GM18519 (cell line): ENCODE measurements around the gene CFL2.
A peak's percentile ranks its signal among the peaks of the same experiment; 100 is the strongest.
"Not testable (repeated sequence)": the region's sequence is repeated elsewhere in the genome, so short reads cannot be mapped to it uniquely, and the experiment has no call there.

Experiments
- ATAC-seq: cut with Tn5 transposase; IDR thresholded peaks from one replicate; pipeline ENCODE4 v1.9.1; 2021; ENCODE audit warnings: mild to moderate bottlenecking, moderate library complexity; ENCODE audit not compliant: unreplicated experiment, low FRiP score

The CFL2 gene

DNA sequence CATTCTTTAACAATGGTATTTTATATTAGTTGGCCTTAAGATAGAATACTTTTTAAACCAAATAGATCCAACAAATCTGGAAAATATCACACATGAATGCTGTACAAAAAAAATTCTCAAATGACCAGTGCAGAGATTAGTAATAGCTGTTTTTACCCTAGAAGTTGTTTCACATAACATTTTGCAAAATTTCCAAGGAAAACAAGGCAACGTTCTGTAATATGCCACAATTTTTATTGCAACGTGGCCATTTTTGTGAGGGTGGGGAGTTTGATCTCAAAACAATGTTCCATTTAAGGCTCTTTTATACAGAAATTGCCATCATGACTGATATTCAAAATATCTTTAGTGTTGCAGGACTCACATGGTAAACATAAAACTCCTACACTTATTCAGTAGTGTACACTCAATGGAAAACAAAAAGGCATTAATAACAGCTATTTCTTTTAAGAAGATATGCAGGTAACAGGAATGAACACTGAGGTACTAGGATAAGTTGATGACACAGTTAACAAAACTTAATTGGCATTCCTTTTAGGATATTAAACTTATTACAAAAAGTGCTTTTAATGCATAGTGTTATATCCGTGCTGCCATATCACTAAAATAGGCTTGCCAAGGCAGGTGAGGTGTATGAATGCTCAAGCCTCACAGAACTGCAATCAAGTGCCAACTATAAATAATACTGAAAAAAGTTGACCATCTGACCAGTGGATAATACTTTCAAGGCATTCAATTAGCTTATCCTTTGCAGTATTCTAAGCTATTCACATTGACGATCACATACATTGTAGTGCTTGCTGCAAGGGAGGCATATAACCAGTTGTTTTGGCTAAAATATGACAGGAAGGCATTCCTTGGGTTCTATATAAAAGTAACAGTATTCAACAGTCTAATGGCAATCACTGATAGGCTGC lies 2.3 kb downstream of the CFL2 start:
- no peak for ATAC-seq

DNA sequence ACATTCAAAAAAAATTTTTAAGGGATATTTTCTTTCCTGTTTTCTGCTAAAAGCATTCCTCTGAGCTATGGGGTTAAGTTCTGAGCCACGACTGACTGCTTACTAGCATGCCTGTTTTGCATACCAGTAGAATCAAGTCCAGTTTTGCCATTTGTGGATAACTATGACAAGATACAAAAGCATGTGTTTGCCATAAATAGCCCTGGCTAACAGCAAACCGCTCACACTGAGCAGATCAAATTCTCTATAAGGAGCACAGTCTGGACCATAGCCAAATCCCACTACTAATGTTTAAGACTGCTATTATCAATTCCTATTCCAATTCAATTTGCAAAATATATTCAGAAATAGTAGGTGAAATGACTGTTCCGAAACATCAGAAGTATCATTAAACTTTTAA lies 3.2 kb downstream of the CFL2 start:
- peak; percentile 72 for ATAC-seq

- ATAC-seq = no peak
Observed at GRCh38 chr14:34710744-34711143, 3.6 kb downstream of the CFL2 start.

DNA sequence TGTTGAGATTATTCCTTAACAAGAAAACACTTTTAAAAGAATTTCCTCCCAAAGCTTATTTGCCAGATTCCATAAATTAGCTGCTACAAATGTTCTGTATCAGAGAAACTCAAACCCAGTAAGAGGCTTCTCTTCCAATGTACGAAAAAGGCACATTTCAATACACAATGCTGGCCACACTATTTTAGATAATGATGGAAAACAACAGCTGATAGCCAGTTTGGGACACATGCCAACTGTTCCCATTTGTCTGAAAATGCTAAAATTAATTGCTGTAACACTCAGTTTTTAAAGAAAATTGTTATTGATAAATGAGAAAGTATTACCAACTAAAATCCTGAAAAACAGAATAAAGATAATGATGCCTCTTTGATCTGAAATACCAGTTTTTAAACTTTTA lies 4.4 kb downstream of the CFL2 start:
- ATAC-seq = no peak

DNA sequence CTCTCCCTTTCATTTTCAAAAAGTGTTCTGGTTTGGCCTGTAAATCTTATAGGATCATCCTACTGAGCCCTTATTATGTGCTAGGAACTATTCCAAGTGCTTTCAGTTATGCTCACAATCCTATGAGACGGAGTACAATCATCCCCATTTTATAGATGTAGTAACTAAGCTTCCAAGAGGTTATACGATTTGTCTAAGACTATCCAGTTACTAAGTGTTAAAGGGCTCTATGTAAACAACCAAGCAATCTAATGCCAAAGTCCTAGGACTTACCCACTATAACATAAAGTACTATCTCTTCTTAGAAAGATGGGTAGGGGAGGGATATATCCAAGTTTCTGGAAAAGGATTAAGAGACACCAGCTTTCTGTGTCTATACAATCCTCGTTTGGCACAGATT lies 6.7 kb downstream of the CFL2 start:
- ATAC-seq = no peak

DNA sequence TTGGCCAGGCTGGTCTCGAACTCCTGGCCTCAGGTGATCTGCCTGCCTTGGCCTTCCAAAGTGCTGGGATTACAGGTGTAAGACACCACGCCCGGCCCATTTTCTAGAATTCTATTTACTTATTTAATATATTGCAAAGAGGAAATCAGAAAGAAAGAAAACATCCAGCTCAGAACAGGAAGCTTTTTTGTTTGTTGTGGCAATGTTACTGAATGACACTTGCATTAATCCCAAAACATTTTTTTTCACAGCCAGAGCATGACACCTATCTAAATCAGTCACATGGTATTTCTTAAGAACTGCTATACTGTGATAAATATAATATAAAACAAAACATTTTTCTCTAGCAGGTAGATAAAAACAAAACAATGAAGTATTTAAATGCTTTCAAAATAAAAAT lies 12.6 kb downstream of the CFL2 start:
- no peak for ATAC-seq

- no peak for ATAC-seq
Observed at GRCh38 chr14:34700622-34701130, 13.7 kb downstream of the CFL2 start.

DNA sequence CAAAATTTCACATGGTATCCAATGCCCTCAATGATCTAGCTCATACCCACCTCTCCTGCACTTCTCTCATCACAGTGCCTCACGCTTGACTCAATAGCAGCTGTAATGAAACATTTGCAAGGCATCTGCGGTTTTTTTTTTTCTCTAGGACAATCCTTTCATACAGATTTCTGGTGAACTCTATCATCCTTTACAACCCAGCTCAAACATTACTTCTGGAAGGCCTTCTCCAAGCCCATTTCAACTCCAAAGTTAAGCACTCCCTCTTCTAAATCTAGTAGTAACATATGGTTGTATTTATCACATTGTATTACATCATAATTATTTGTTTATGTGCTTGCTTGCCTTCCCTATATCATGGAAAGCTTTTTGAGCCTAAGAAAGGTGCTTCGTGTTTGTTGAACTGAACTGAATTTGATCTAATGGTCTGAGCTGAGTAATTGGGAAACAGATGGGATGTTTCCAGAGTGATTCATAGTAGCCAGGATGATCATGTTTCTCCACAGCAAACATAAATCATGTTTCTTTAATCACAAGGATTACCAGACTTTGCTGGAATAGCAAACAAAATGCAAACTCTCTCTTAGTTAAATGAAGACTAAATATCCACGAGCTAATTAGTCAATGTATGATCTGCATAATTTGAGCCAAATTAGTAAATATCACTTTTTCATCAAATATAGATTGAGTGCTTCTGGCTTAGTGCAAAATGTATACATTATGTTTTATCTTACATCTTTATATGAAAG lies 14.3 kb downstream of the CFL2 start:
- no peak for ATAC-seq

DNA sequence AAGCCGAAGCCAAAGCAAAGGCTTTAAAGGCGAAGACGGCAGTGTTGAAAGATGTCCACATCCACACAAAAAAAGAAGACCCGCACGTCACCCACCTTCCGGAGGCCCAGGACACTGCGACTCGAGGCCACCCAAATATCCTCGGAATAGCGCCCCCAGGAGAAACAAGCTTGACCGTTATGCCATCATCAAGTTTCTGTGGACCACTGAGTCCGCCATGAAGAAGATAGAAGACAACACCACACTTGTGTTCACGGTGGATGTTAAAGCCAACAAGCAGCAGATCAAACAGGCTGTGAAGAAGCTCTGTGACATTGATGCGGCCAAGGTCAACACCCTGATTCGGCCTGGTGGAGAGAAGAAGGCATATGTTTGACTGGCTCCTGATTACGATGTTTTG lies 20.2 kb downstream of the CFL2 start:
- ATAC-seq = not testable (repeated sequence)

DNA sequence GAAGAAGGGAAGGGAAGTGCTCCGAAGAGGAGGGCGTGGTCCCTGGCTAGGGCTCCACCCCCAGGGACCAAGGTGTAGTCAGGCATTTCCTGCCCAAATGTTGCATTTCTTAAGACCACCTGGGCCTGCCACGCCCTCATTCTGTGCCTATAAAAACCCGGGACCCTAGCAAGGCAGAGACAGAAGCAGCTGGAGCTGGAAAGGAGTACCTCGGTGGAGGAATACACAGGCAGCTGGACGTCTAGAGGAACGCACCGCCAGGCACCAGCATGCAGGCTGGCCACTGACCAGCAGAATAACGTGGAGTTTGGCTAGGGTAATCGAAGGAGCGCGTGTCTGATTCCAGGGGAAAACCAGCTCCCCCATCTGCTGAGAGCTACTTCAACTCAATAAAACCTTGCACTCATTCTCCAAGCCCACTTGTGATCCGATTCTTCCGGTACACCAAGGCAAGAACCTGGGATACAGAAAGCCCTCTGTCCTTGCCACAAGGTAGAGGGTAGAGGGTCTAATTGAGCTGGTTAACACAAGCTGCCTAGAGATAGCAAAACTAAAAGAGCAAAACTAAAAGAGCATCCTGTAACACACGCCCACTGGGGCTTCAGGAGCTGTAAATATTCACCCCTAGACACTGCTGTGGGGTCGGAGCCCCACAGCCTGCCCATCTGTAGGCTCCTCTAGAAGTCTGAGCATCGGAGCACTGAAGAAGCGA lies 21.0 kb downstream of the CFL2 start:
- no peak for ATAC-seq

GRCh38 chr14:34692898-34693227 lies 21.5 kb downstream of the CFL2 start:
- no peak for ATAC-seq

DNA sequence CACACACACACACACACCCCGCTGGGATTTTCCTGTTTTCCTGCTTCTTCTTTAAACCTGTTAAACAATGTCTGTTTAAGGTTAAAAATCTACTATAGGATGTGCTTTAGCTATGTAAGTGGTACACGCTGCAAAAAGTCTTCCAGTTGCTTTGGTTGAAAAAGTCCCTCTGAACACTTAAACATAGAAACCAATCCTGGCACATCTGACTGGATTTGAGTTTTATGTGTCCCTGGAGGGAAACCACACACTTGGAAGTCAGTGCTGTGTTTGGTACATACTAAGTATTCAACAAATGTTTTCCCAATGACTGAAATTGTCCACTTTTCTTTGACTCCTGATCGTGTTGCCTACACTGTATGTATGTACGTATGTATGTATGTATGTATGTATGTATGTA lies 22.0 kb downstream of the CFL2 start:
- ATAC-seq = no peak

DNA sequence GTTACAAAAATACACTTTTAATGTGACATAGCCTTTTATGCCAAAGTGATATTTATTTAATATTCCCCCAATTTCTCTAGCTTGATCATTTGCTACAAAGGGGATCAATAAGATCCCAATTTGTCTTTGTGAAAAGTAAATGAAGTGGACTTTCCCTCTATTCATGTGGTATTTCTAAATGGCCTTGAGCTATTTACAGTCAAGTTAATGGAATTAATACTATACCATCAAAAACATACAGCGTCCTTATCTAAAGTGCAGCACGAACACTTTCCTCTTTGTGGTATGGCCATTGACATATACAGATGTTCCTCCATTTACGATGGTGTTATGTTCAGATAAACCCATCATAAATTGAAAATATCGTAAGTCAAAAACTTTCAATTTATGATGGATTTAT lies 23.2 kb downstream of the CFL2 start:
- ATAC-seq = no peak

DNA sequence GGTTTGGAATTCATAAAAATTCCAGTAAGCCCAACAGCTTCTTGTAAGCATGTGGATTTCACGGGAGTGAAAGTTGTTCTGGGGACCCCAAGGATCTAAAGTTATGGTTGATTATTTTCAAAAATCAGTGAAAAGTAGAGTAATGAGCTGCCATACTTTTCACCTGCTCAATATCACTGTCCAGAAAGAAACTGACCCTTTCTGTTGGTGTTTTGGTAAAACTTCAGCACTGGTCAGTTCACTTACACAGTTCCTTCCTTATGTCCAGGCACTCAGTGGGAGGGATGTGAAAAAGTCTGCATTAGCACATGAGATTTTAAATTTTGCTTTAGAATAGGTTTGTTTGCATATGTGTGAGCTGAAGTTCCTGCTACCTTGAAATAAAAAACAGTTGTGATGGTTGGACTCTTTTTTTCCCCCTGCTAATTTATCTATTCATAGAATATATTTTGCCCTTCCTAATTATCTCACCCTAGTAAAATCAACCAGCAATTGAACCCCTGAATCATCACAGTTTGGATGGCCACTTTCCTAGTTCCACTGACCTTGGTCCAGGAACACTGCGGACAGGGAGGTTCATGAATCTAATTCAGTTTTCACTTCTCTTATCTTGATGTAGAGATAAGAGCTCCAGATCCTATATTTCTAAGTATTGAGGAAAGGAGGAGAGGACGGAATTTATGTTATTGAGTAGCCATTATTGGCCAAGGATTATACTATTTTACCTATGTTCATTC lies 25.8 kb downstream of the CFL2 start:
- no peak for ATAC-seq

- ATAC-seq = no peak
Observed at GRCh38 chr14:34685819-34686428, 28.5 kb downstream of the CFL2 start.

GRCh38 chr14:34684578-34684977 lies 29.8 kb downstream of the CFL2 start:
- ATAC-seq = no peak

DNA sequence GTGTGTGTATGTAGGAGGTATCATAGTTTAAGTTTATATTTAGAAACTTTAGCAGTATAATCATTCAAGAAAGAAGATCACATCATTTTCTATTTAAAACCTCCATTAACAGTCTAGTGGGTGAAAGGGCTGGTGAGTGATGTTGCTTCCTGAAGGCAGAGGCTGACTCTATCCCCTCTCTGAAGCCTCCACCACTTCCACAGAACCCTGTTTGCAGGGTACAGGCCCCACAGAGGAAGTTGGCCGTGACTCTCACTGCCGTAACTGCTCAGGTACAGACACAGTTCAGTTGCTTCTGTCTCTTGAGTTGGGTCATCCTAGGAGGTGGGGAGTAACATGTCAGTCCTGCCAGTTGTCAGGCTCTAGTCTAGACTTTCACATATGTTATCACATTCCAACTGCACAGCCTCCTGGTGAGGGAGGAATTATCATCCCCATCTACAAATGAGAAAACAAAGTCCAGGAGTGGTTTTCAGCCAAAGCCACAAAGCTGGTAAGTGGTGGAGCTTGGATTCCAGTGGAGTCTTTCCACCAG lies 31.5 kb downstream of the CFL2 start:
- peak; percentile 84 for ATAC-seq

DNA sequence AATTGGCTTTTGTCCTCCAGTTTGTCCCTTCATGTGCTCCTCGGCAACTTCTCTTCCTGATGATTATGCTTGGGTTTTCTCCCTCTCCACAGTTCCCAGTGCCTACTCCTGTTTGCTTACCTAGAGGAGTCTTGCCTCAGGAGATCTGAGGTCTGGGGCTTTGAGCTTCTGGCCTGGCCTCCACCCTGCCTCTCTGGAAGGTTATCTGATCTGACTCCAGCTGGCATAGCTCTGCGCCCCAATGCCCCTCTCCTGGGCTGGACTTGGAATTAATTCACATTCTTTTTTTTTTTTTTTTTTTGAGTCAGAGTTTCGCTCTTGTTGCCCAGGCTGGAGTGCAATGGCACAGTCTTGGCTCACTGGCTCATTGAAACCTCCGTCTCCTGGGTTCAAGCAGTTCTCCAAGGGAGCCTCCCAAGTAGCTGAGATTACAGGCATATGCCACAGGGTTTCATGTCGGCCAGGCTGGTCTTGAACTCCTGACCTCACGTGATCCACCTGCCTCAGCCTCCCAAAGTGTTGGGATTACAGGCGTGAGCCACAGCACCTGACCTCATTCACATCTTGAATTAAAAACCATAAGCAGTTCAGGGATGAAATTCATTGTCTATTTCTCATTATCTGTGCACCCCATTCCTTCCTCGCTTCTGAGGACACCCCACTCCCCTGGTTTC lies 33.5 kb downstream of the CFL2 start:
- ATAC-seq = no peak

DNA sequence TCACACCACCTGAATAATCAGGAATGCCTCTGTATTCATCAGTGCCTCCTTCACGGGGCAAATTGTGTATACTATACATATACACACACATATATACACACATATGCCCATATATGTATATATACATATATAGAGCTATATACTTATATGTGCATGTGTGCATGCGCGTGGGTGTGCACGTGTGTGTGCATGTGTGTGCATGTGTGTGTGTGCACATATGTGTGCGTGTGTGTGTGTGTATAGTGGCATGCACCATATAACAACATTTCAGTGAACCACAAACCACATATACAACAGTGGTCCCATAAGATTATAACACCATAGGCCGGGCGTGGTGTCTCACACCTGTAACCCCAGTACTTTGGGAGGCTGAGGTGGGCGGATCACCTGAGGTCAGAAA lies 35.7 kb downstream of the CFL2 start:
- no peak for ATAC-seq
